WI38 (cell line): Measurements from ENCODE around the gene HPSE2.
A peak's percentile ranks its signal among the peaks of the same experiment; 100 is the strongest.

Experiments
- H3K4me3 ChIP-seq: 2 replicates; pipeline ENCODE4 v1.5.1; 2011; ENCODE audit warnings: low read depth, mild to moderate bottlenecking, control low read depth, low read length
- TF ChIP-seq, protein P1 (sequence below): IDR thresholded peaks from 2 replicates; pipeline ENCODE4 v1.5.1; 2012; ENCODE audit warnings: low read depth, mild to moderate bottlenecking, control low read depth, low read length

HPSE2 gene

GRCh38 chr10:98414578-98414931 lies 821.1 kb downstream of the HPSE2 start:
- peak overlapping the region; percentile 84 for H3K4me3 ChIP-seq
- TF ChIP-seq, protein P1, sequence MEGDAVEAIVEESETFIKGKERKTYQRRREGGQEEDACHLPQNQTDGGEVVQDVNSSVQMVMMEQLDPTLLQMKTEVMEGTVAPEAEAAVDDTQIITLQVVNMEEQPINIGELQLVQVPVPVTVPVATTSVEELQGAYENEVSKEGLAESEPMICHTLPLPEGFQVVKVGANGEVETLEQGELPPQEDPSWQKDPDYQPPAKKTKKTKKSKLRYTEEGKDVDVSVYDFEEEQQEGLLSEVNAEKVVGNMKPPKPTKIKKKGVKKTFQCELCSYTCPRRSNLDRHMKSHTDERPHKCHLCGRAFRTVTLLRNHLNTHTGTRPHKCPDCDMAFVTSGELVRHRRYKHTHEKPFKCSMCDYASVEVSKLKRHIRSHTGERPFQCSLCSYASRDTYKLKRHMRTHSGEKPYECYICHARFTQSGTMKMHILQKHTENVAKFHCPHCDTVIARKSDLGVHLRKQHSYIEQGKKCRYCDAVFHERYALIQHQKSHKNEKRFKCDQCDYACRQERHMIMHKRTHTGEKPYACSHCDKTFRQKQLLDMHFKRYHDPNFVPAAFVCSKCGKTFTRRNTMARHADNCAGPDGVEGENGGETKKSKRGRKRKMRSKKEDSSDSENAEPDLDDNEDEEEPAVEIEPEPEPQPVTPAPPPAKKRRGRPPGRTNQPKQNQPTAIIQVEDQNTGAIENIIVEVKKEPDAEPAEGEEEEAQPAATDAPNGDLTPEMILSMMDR = no peak

- no peak overlapping the region for H3K4me3 ChIP-seq
- TF ChIP-seq, protein P1 = no peak
These were observed 823.9 kb downstream of the HPSE2 start for GRCh38 chr10:98411768-98412167.

GRCh38 chr10:98411166-98411565 lies 824.5 kb downstream of the HPSE2 start:
- no peak overlapping the region for H3K4me3 ChIP-seq
- TF ChIP-seq, protein P1 = no peak

DNA sequence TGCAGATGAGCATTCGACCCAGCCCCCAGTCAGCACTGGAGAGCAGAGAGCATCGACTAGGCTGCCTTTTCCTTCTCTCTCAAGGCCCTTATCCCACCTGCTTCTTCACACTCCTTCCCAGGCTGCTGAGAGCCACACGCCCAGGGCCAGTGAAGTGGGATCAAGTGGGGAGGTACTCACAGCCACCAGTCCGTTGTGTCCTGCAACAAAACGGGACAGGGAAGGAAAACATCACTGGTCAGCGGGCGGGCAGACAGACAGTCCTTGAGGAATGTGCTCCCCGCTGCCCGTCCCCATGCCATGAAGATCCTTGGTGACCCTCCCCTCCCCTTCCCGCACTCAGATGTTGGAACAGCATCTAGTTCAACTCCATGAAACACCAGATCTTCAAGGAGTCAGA lies 824.9 kb downstream of the HPSE2 start:
- TF ChIP-seq, protein P1 = no peak
- no peak overlapping the region for H3K4me3 ChIP-seq

DNA sequence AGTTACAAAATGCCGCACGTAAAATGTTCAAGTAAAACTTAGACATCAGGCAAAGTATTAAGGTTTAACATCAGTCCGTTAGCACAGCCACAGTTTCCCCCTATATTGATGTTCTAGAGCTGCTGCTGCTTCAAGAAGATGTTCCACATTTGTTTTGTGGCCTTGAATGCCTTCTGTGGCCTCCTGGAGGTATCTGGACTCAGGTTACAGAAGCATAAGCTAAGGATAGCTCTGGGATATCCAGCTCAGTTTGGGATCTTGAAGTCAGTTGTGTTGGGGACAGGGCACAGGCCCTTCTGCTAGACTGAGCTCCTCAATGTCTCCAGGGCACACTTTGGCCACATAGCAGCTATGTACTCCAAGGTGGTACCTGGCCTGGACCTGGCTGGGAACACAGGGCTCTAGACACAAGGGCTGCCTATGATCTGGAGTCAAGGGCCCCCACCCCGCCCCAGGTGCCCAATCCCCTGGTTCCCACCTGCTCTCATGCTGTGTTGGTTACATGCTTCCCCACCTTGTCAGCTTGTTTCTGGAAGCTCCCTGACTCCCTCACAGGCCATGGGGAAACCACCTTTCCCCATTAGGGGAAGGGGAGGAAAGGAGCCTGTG lies 825.4 kb downstream of the HPSE2 start:
- H3K4me3 ChIP-seq = no peak overlapping the region
- TF ChIP-seq, protein P1 = no peak

DNA sequence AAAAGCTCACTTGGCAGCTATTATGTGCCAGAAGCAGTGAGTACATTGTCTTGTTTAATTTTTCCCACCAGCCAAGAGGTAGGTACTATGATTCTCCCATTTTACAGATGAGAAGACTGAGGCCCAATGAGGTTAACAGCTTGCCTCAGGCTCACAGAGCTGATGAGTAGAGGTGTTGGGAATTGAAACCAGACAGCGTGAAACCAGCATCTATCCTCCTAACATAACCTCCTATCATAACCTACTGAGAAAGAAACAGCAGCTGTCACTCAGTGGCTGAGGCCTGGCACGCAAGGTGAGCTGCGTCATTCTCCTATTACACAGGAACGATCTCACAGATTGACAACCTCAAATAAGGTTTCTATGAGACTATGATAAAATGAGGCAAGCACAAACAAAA lies 826.9 kb downstream of the HPSE2 start:
- TF ChIP-seq, protein P1 = no peak
- no peak overlapping the region for H3K4me3 ChIP-seq

GRCh38 chr10:98407744-98408241 lies 827.9 kb downstream of the HPSE2 start:
- no peak overlapping the region for H3K4me3 ChIP-seq
- TF ChIP-seq, protein P1 = no peak
